NCI-H2081 (cell line): ENCODE measurements around the gene EEF1A1.
"Not testable (repeated sequence)": the region's sequence is repeated elsewhere in the genome, so short reads cannot be mapped to it uniquely, and the experiment has no call there.

Experiments
- DNase-seq, 2 experiments: peaks; one replicate each; lab custom pipeline; 2025; lab: John Stamatoyannopoulos, UW

EEF1A1 gene

DNA sequence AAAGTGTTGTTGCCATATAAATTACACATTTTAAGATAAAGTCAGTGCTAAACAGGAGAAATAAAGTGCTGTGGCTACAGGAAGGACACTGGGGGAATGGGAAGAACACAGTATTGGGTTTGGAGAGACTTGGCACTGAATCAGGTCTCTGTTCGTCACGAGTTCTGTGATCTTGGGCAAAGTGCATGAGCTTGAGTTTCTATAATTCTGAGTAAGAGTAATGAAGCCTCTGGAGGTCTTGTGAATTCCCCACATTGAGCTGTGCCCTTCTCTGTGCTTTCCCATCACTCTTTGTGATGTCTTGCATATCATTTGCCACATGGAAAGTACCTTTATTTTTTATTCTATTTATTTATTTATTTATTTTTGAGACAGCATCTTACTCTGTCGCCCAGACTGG lies 16.8 kb upstream of the EEF1A1 start:
- no peak for DNase-seq

GRCh38 chr6:73534628-73535027 lies 13.8 kb upstream of the EEF1A1 start:
- DNase-seq, result no peak

DNA sequence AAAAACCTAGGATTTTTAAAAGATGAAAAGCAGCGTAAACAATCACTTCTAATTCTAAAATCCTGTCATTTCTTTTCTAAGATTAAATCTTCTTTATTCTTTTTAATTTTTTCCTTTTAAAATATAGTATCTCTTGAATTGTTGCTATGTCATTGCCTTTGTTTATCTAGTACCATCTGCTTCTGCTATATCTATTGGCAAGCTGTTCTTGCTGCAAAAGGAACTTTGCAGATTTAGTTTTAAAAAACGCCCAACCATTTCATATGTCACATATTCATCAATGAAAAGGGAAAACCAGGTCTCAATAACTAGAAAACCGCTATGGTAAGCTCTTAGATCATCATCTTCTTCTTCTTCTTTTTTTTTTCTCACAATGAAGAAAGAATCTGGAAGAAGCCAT lies 11.5 kb upstream of the EEF1A1 start:
- DNase-seq, result no peak

- no peak for DNase-seq
These were observed 8.1 kb upstream of the EEF1A1 start for GRCh38 chr6:73528897-73529296.

- DNase-seq, result no peak
These were observed 4.9 kb upstream of the EEF1A1 start for GRCh38 chr6:73525546-73526330.

DNA sequence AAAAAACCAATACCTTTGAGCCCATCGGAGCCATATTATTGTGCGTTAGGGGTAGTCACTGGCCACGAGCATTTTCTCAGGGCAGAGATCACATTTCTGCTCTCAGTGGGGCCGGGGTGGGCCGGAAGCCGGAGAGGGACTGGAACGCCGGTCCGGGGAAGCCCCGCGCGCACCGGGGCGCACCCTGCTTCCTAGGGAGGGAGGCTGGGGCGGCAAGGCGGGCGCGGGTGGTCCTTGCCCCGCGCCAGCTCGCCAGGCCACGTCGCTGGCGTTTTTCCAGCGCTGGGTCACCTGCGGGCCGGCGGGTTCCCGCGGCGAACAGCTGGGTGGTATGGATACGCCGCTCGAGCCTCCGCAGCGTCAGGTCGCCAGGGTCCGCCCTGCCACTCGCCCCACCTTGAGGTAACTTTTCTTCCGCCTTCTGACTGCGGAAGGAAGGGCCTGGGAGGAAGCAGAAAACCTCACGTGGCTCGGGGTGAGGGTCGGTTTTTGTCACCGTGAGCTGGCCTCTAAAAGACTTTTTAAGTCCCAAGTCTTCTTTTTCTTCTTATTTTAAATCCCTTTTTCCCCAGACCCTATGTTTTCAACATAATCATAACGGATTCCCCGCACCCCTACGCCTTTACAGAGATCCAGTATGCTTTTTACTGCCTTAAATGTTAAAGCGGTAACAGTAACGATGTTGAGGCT lies 2.7 kb upstream of the EEF1A1 start:
- DNase-seq, result peak in 1 of 2 experiments; percentile 16

- peak in 1 of 2 experiments; percentile 78 for DNase-seq
These were observed 636 bp upstream of the EEF1A1 start for GRCh38 chr6:73521351-73521985.

DNA sequence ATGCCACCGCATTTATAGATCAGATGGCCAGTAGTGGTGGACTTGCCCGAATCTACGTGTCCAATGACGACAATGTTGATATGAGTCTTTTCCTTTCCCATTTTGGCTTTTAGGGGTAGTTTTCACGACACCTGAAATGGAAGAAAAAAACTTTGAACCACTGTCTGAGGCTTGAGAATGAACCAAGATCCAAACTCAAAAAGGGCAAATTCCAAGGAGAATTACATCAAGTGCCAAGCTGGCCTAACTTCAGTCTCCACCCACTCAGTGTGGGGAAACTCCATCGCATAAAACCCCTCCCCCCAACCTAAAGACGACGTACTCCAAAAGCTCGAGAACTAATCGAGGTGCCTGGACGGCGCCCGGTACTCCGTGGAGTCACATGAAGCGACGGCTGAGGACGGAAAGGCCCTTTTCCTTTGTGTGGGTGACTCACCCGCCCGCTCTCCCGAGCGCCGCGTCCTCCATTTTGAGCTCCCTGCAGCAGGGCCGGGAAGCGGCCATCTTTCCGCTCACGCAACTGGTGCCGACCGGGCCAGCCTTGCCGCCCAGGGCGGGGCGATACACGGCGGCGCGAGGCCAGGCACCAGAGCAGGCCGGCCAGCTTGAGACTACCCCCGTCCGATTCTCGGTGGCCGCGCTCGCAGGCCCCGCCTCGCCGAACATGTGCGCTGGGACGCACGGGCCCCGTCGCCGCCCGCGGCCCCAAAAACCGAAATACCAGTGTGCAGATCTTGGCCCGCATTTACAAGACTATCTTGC lies 725 bp downstream of the EEF1A1 start:
- peak; percentile 50 for DNase-seq

- not testable (repeated sequence) for DNase-seq
These were observed 1.6 kb downstream of the EEF1A1 start for GRCh38 chr6:73518982-73519881.

GRCh38 chr6:73518100-73518981 lies 2.5 kb downstream of the EEF1A1 start:
- not testable (repeated sequence) for DNase-seq

- DNase-seq, result no peak
These were observed 4.0 kb downstream of the EEF1A1 start for GRCh38 chr6:73516514-73517489.

- no peak for DNase-seq
These were observed 5.6 kb downstream of the EEF1A1 start for GRCh38 chr6:73515204-73515655.

DNA sequence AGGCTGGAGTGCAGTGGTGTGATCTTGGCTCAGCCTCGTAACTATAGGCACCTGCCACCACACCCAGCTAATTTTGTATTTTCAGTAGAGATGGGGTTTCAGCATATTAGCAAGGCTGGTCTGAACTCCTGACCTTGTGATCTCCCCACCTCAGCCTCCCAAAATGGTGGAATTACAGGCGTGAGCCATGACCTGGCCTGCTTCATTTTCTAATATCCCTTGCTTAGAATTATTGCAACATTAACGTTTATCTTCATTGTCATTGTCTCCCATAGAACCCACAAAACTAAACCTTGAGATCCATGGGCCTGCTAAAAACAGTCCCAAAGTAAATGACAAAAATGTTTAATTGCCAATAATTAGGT lies 6.1 kb downstream of the EEF1A1 start:
- DNase-seq, result no peak

- no peak for DNase-seq
These were observed 7.4 kb downstream of the EEF1A1 start for GRCh38 chr6:73513496-73513854.

DNA sequence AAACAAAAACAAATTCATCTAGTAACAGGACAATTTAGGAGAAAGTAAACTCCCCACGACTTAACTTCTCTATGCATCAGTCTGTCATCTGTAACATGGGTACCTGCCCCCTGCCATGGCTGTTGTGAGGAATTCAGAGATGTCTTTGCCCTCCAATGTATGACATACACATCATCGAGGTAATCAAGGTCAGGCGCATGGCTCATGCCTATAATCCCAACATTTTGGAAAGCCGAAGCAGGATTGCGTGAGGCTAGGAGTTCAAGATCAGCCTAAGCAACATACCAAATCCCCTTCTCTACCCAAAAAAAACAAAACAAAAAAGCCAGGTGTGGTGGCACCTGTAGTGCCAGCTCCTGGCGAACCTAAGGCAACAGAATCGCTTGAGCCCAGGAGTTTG lies 9.0 kb downstream of the EEF1A1 start:
- no peak for DNase-seq

GRCh38 chr6:73509851-73510250 lies 11.0 kb downstream of the EEF1A1 start:
- DNase-seq, result no peak

DNA sequence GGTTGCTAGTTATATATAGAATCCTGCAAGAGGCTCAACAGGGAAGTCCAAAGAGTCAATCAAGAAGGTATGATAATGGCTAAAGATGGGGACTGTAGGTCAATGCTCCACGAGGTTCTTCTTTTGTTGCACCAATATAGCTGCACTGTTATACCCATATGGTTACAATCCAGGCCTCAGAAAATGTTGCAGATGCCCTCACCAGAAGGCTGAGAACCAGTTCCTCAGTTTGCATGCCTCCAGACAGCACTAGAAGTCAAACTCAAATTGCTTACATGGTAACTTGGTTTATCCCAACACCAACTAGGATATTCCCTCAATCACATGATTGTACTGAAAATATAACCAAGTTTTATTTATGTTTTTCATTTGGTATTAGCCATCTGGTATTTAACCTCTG lies 12.1 kb downstream of the EEF1A1 start:
- no peak for DNase-seq

GRCh38 chr6:73506246-73506645 lies 14.6 kb downstream of the EEF1A1 start:
- DNase-seq, result no peak

DNA sequence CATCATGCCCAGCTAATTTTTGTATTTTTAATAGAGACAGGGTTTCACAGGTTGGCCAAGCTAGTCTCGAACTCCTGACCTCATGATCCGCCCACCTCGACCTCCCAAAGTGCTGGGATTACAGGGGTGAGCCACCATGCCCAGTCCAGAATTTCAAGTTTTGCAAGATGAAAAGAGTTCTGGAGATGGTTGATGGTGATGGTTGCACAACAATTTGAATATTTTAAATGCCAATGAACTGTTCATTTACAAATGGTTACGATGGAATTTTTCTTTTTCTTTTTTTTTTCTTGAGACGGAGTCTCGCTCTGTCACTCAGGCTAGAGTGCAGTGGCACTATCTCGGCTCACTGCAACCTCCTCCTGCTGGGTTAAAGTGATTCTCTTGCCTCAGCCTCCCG lies 15.1 kb downstream of the EEF1A1 start:
- not testable (repeated sequence) for DNase-seq
